Ovary (tissue), 9 donors: Measurements from ENCODE around the gene RNF32. TPM values are rescaled to one million over a fixed set of nuclear protein-coding genes. Genes with fewer than 3 reads are reported as not detected.

Experiments
- DNase-seq, 5 donors: peaks; one replicate each; pipeline ENCODE4 v3.0.0-alpha.2; 2019 to 2020
- H3K27ac ChIP-seq, 2 donors: fragments of 200-600 bp; one replicate each; pipeline versions ENCODE4 v1.5.1 to v1.8.0; 2019 to 2022
- H3K27me3 ChIP-seq: fragments of 200-600 bp; one replicate; pipeline ENCODE4 v1.8.0; 2022
- H3K36me3 ChIP-seq: fragments of 200-600 bp; sonication (generic); one replicate; pipeline ENCODE4 v1.5.1; 2019
- H3K4me1 ChIP-seq: one replicate; pipeline ENCODE4 v1.8.1; 2013; ENCODE audit warnings: mild to moderate bottlenecking, moderate library complexity; ENCODE audit not compliant: insufficient read depth
- H3K4me3 ChIP-seq: fragments of 200-600 bp; sonication (generic); one replicate; pipeline ENCODE4 v1.5.1; 2017
- H3K9me3 ChIP-seq, 2 donors: fragments of 200-600 bp in 1 of 2; sonication (generic) in 1 of 2; one replicate each; pipeline versions ENCODE4 v1.5.1 to v1.8.1; 2013 to 2019; ENCODE audit warnings: mild to moderate bottlenecking in 1 of 2, moderate library complexity in 1 of 2
- EP300 ChIP-seq: sonication (generic); formaldehyde crosslinking; IDR thresholded peaks from one replicate; pipeline ENCODE4 v1.6.1; 2017; ENCODE audit warnings: antibody characterized with exemption
- POLR2A ChIP-seq: fragments of 450-650 bp; IDR thresholded peaks from one replicate; pipeline ENCODE4 v1.6.1; 2017; ENCODE audit warnings: antibody characterized with exemption, mild to moderate bottlenecking, moderate library complexity
- WGBS, 3 donors: extraction: QIAGEN DNeasy Blood & Tissue Kit in 1 of 3; methylation state at CpG; one replicate each; pipeline versions ENCODE4 v1.1.5 to v1.1.7; 2013 to 2017; 5-methylcytosine and 5-hydroxymethylcytosine counted together
- intact Hi-C, 4 donors: fragments of 100-400 bp; cut with DNase I; formaldehyde crosslinking; loops; one replicate each; pipeline versions ENCODE4 v1.11.0 to v1.15.1; 2022 to 2023
- polyA plus RNA-seq, 2 donors: library from polyadenylated mRNA; stranded (reverse); fragments of 200-250 nt in 1 of 2; fragments of 350-450 nt in 1 of 2; fragmentation: Illumina TruSeq in 1 of 2; extraction: RNeasy Lipid Tissue Mini Kit (QIAGEN cat#74804) in 1 of 2; gene quantifications; one replicate each; pipeline ENCODE4 v1.2.3, GENCODE V29; 2013 to 2014
- total RNA-seq, 7 donors: library from RNA; depleted of rRNA in 2 of 7; stranded (reverse); fragments of >200 nt in 2 of 7; fragmentation: NEBNext Ultra II Directional in 3 of 7; extraction: Animal tissue kit (Norgen Biotek cat#: 25700) in 3 of 7; gene quantifications; one replicate each; pipeline versions ENCODE4 v1.1.0 to v1.2.4, GENCODE V29; 2016 to 2023
- TF ChIP-seq, protein P1 (sequence below), 3 donors: fragments of 450-650 bp in 2 of 3; fragments of 200-600 bp in 1 of 3; IDR thresholded peaks; one replicate each; pipeline versions ENCODE4 v1.5.1 to v1.8.0; 2016 to 2022; ENCODE audit warnings: antibody characterized with exemption in 3 of 3, mild to moderate bottlenecking in 1 of 3
- donor health status: DM: no; HTN: no; CAD: no; lungs with moderate emphysema.
- donor health status: DM: no; HTN: no; CAD: no.
- donor health status: Bipolar disorder and iron deficiency.
- donor health status: DM: yes; HTN: yes; CAD: no.
- donor health status: DM: no; HTN: no; CAD: no.
- donor health status: DM: yes; HTN: yes; CAD: no.

RNF32 gene
- total and polyA plus RNA-seq, 9 donors = 0.72 to 2.3 (median 1.6) TPM

DNA sequence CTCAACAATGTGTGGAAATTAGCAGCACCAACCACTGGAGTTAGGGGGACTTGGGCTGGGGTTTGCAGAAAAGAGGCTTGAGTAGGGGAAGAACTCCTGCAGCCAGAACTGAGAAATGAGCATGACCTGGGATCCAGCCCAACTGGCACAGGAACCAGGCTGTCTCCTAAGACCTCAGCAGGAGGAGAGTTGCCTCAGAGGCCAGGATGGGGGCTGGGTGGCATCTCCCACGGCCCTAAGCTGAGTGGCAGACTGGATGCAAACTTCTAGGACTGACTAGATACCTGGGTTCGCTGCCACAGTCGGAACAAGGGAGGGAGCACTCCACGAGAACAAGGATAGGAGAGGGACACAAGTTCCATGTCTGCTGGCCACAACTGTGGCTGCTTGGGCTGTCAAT lies 62.6 kb downstream of the RNF32 start:
- Histone ChIP-seq H3K4me3 (no peak overlapping the region), H3K27ac (no peak overlapping the region), H3K36me3 (no peaks in the 10 kb centered on the region), H3K4me1 (no peaks in the 10 kb centered on the region), H3K9me3 (peaks cover 0 to 2% of the 10 kb centered on the region in 2 donors), H3K27me3 (no peaks in the 10 kb centered on the region)
- WGBS, 3 donors = 81 to 91% (median 87%) methylated on average over 4 of the region's 4 CpGs
- no peak for DNase-seq
- intact Hi-C loops = no loop called here
- TF ChIP-seq POLR2A (no peak), EP300 (no peak)
- TF ChIP-seq, protein P1, sequence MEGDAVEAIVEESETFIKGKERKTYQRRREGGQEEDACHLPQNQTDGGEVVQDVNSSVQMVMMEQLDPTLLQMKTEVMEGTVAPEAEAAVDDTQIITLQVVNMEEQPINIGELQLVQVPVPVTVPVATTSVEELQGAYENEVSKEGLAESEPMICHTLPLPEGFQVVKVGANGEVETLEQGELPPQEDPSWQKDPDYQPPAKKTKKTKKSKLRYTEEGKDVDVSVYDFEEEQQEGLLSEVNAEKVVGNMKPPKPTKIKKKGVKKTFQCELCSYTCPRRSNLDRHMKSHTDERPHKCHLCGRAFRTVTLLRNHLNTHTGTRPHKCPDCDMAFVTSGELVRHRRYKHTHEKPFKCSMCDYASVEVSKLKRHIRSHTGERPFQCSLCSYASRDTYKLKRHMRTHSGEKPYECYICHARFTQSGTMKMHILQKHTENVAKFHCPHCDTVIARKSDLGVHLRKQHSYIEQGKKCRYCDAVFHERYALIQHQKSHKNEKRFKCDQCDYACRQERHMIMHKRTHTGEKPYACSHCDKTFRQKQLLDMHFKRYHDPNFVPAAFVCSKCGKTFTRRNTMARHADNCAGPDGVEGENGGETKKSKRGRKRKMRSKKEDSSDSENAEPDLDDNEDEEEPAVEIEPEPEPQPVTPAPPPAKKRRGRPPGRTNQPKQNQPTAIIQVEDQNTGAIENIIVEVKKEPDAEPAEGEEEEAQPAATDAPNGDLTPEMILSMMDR (IDR thresholded peaks at IDR 0.05) = no peak

DNA sequence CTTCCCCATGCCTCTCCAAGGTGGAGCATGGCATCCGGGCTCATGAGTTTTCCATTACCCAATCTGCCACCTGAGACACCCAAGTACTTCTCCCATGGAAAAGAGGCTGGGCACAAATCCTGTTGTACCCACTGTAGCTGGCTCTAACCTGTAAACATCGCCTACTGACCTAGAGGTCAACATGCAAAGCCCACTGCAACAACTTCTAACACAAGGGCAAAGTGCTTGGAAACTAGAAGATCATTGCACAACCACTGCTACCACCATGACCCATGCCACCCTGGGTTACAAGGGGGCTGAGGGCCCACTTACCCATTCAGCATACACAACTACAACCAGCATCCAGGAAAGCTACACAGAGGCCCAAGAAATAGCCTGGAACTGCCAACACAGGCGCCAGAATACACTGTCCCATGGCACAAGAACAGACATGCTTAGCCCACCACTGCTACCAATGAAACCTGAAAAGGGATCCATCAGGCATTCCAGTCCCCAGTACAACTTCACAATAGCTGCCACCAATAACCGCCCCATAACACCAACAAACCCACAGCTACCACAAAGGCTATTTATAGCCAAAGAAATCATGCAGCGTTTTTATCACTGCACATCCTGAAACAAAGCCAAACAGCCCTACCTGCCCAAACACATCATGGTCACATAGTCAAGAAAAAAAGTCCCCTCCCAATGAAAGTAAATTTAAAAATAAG lies 63.4 kb downstream of the RNF32 start:
- no peak for DNase-seq
- no peaks in the 10 kb centered on the region for H3K36me3 ChIP-seq
- intact Hi-C loops = no loop called here
- H3K4me3 ChIP-seq = no peak overlapping the region
- 83 to 90% (median 86%) methylated on average over 5 of the region's 5 CpGs for WGBS, 3 donors
- TF ChIP-seq EP300 (no peak), POLR2A (no peak)
- TF ChIP-seq, protein P1 (IDR thresholded peaks at IDR 0.05) = no peak
- H3K27me3 ChIP-seq = no peaks in the 10 kb centered on the region
- H3K9me3 ChIP-seq = peaks cover 0 to 6% of the 10 kb centered on the region in 2 donors
- H3K27ac ChIP-seq = no peak overlapping the region
- no peaks in the 10 kb centered on the region for H3K4me1 ChIP-seq

DNA sequence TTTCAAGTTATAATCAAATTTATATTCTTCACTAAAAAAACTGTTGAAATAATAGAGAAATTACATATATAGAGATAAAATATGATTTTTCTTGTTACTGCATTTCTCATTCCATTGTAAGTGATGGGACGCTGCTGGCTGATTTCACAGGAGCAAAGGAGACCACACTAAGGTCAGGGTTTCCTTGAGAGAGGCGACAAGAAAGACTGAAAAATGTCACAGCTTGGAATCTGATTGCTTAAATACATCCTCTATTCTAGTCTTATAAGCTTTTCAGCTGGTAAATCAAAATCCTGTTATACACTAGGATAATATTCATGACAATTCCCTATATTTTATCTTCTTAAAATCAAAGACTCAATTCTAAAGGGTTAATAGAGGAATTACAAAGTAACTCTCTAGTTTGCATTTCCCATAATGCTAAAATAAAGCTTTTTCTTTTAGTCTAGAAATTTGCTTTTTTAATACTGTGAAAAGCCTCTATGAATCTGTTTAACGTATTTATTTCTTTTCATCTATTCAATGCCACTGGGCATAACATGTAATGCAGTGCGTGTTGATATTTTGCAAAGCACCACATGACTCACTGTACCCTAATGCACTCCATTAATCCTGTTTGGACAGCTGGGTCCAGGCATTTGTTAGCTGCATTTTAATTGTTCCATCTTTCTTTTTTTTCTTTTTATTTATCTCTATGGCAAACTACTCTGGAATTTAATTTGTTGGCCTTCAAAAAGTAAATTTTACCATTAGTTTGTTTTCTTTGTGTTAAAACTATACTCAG lies 81.7 kb downstream of the RNF32 start:
- H3K27ac ChIP-seq = no peak overlapping the region
- TF ChIP-seq POLR2A (no peak), EP300 (no peak)
- TF ChIP-seq, protein P1 (IDR thresholded peaks at IDR 0.05) = no peak
- no peaks in the 10 kb centered on the region for H3K9me3 ChIP-seq
- DNase-seq = no peak
- no peaks in the 10 kb centered on the region for H3K36me3 ChIP-seq
- peaks cover 3% of the 10 kb centered on the region for H3K27me3 ChIP-seq
- H3K4me1 ChIP-seq = no peaks in the 10 kb centered on the region
- 67 to 81% (median 79%) methylated on average over 4 of the region's 4 CpGs for WGBS, 3 donors
- intact Hi-C loops = no loop called here
- H3K4me3 ChIP-seq = no peak overlapping the region

DNA sequence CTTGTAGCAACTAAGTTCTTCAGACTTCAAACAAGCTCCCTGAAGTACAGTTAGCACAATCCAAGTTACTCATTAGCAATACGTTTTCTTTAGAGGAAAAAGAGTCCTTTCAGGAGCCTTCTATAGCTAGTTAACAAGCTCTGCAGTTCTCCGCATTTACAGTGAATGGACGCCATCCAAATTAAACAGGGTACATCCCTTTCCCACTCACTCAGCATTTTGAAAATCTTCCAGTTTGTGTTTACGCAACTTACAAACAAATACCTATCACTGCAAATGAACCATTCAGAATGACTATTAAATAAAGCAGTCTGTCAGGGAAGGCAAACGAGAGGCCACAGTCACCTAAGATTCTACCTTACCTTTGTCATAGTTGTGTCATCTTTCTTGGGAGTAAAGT lies 84.5 kb downstream of the RNF32 start:
- no peaks in the 10 kb centered on the region for H3K4me1 ChIP-seq
- intact Hi-C loops = no loop called here
- H3K36me3 ChIP-seq = no peaks in the 10 kb centered on the region
- 42 to 84% (median 49%) methylated on average over 5 of the region's 5 CpGs for WGBS, 3 donors
- TF ChIP-seq, protein P1 (IDR thresholded peaks at IDR 0.05) = no peak
- TF ChIP-seq POLR2A = no peak
- no peak for TF ChIP-seq EP300
- no peak overlapping the region for H3K27ac ChIP-seq
- H3K9me3 ChIP-seq = no peaks in the 10 kb centered on the region
- H3K27me3 ChIP-seq = peaks cover 3% of the 10 kb centered on the region
- no peak overlapping the region for H3K4me3 ChIP-seq
- no peak for DNase-seq
